Aortic smooth muscle cell (primary cell): Measurements from ENCODE around the gene NCBP3. TPM values are rescaled to one million over a fixed set of nuclear protein-coding genes. Genes with fewer than 3 reads are reported as not detected.

Experiments used
- total RNA-seq: library from RNA; depleted of rRNA; stranded (reverse); fragments of >200 nt; gene quantifications from 2 replicates; pipeline ENCODE4 v1.2.3, GENCODE V29; 2014

NCBP3 gene, protein sequence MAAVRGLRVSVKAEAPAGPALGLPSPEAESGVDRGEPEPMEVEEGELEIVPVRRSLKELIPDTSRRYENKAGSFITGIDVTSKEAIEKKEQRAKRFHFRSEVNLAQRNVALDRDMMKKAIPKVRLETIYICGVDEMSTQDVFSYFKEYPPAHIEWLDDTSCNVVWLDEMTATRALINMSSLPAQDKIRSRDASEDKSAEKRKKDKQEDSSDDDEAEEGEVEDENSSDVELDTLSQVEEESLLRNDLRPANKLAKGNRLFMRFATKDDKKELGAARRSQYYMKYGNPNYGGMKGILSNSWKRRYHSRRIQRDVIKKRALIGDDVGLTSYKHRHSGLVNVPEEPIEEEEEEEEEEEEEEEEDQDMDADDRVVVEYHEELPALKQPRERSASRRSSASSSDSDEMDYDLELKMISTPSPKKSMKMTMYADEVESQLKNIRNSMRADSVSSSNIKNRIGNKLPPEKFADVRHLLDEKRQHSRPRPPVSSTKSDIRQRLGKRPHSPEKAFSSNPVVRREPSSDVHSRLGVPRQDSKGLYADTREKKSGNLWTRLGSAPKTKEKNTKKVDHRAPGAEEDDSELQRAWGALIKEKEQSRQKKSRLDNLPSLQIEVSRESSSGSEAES
- total RNA-seq: 16.8 and 18.5 TPM in 2 replicates

DNA sequence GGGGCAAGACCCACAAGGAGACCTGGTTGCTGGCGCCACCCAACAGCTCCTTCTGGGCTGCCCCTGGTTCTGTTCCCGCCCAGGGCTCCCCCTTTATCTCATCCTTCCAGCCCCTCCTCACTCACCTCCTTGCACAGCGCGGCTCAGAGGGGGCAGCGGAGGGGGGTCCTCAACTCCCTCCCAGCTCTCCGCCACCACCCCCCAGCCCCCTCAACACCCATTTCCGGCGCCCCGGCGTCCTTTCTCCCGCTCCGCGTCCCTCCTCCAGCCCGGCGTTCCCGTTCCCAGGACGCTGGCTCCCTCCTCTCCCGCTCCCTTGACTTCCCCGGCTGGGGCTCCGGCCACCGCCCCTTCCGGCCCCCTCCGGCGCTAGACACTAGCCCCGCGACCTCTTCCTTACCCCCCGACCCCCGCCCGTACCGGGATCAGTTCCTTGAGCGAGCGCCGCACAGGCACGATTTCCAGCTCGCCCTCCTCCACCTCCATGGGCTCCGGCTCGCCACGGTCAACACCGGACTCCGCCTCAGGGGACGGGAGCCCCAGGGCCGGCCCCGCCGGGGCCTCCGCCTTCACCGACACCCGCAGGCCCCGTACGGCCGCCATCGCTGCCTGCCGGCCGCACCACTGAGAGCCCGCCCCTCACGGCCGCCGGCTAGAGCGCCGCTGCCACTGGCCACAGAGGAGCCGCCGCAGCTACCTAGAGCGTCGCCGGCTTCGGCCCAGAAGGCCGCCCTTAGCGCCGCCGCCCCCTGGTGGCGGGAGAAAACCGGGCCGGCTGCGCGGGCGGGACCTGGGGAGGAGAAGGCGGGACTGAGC, at the start of gene NCBP3:
Gene NCBP3, minus strand, starts transcription at position 626 of the 816 bp plus-strand sequence. Its CDS starts 23 bp downstream, at position 603.

DNA sequence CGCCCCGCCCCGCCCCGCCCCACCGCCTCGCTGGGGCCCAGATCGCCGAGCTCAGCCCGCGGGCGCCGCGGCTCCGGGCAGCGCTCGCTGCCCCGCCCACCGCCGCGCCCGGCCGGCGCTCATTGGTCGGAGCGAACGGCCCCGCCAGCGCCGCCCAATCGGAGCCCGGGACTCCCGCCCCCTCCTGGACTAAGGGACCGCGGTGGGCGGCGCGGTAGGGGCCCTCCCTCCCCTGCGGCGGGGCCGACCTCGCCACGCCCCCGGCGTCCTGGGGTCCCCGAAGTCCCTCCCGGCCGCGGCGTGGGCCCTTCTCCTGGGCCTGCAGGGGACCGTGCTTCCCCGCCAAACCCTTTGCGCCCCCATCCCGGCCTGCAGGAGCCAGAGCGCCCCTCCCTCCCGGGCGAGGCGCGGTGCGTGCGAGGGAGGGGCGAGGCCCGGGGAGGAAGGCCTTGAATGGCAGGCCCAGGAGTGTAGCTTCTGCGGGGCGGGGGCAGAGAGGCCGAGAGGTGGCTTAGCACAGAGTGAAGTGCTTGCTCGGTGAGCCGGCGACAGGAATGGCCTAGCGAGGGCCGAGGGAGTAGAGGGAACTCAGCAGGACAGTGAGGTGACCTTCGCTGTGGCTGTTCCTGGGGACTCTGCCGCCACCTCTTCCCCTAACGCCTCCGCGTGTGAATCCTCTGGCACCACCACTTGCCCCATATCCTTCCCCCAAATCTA, 47.1 kb upstream of the NCBP3 start, which contains the start of gene CAMKK1:
Gene CAMKK1, minus strand, starts transcription at position 51 of the 717 bp plus-strand sequence. CDS start 7,366 bp downstream, outside the sequence.

DNA sequence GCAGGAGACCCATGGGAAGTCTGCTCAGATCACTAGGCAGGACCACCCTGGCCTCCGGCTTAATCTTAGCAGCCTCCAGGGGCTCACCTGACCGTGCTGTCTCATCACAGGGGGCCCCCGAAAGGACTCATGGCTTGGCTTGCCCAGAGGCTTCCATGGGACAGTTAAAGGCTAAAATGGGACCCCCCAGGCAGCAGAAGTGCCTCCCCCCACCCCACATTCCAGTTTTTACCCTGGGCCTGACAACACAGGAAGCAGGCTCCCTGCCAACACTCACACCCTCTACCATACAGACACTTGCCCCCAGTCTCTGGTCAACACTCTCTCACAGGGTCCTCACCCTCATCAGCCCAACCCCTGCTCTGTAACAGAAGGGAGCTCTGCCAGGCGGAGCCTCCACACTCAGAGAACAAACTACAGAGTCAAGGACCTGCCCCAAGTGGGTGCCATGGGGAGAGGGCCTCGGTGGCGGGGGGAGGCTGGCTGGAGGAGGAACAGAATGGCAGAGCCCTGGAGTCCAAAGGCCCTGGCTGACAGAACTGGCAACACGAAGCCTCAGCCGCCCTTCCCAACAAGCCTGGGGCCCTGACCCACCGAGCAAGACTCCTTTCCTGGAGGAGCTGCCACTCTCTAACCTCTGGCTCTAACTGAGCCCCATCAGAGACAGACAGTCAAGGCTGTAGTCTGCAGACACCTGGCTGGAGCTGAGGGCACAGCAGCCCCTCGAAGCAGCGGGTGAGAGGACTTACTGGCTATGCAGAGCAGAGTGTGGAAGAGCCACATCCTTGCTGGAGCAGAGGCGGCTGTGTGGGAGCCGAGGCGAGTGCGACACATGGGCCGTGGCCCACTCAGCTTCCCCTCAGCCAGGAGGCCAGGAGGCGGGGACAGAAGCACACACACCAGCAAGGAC, 45.4 kb downstream of the NCBP3 start, which contains the start of gene ITGAE:
Gene ITGAE, minus strand, starts transcription at position 827 of the 910 bp plus-strand sequence. Its CDS starts 44 bp downstream, at position 783.

Other genes with a start within 250 kb of the NCBP3 start
- gene TRPV1, start 236.8 kb downstream of the NCBP3 start, total RNA-seq: 0.92 and 1.2 TPM in 2 replicates
- 8.5 and 9.6 TPM in 2 replicates for gene SHPK, start 210.0 kb downstream of the NCBP3 start, total RNA-seq
- gene CTNS, start 209.5 kb downstream of the NCBP3 start, total RNA-seq: 12.4 and 19.2 TPM in 2 replicates
- 130 and 142 TPM in 2 replicates for gene TAX1BP3, start 177.7 kb downstream of the NCBP3 start, total RNA-seq
- 12.3 and 15.2 TPM in 2 replicates for gene EMC6, start 177.4 kb downstream of the NCBP3 start, total RNA-seq
- gene P2RX5, start 150.1 kb downstream of the NCBP3 start, total RNA-seq: 1.3 and 1.5 TPM in 2 replicates
- 2.7 and 3.8 TPM in 2 replicates for gene HASPIN, start 122.3 kb downstream of the NCBP3 start, total RNA-seq
- gene ITGAE, start 45.1 kb downstream of the NCBP3 start, total RNA-seq: 19.5 and 19.7 TPM in 2 replicates
- 6.3 and 10.3 TPM in 2 replicates for gene CAMKK1, start 46.8 kb upstream of the NCBP3 start, total RNA-seq
- 0.06 TPM in 1 of 2 replicates, not detected in the other for gene P2RX1, start 70.2 kb upstream of the NCBP3 start, total RNA-seq
- gene ATP2A3, start 118.2 kb upstream of the NCBP3 start, total RNA-seq: 0.79 and 2.0 TPM in 2 replicates